Measurements from ENCODE around the gene LCN2. TPM values are rescaled to one million over a fixed set of nuclear protein-coding genes. Genes with fewer than 3 reads are reported as not detected.

Gene LCN2
- total and polyA plus RNA-seq, 9 of the 15 experiments (the other 6 are each of a cell fraction or from before 2014, with no cell fraction given): 0.10 to 1.2 (median 0.44) TPM; not detected in 1

GRCh38 chr9:128159784-128160602 is 10.7 kb downstream of the LCN2 start, which contains the start of gene BBLN (continued):
- TF ChIP-seq CREB1 (IDR thresholded peaks at IDR 0.05) (peak; percentile 98), CREB1 (CRISPR knock-in tag; IDR thresholded peaks at IDR 0.05) (no peak), SMARCC2 (IDR thresholded peaks at IDR 0.05; ENCODE audit: low read depth) (peak; percentile 54; the same call in 1 of the 2 replicates), PML (IDR thresholded peaks at IDR 0.05; ENCODE audit: low read length) (peak; percentile 83), TAL1 (IDR thresholded peaks at IDR 0.05) (no peak), SREBF2 (CRISPR knock-in tag; IDR thresholded peaks at IDR 0.05) (no peak), POLR2A (conservative IDR thresholded peaks at IDR 0.05) (peak; percentile 97), ZFP30 (CRISPR knock-in tag; IDR thresholded peaks at IDR 0.05; ENCODE audit: borderline replicate concordance) (no peak), U2AF1 (optimal IDR thresholded peaks at IDR 0.05; ENCODE audit: low read depth, low read length) (no peak), FOXK2 (conservative IDR thresholded peaks at IDR 0.05 in 1 of 2, IDR thresholded peaks at IDR 0.05 in 1 of 2; ENCODE audit: low read depth in 2 of 2) (no peak), ZBTB2 (IDR thresholded peaks at IDR 0.05) (peak; percentile 81; the same call in 1 of the 2 replicates), CREB3 (tag; conservative IDR thresholded peaks at IDR 0.05; ENCODE audit: low read depth) (no peak), ZBTB5 (IDR thresholded peaks at IDR 0.05) (no peak), TGIF2 (CRISPR knock-in tag; IDR thresholded peaks at IDR 0.05) (no peak), EHMT2 (IDR thresholded peaks at IDR 0.05) (no peak), NFIX (CRISPR knock-in tag; IDR thresholded peaks at IDR 0.05; ENCODE audit: low read depth) (no peak), E2F5 (CRISPR knock-in tag; IDR thresholded peaks at IDR 0.05) (no peak), HNRNPUL1 (IDR thresholded peaks at IDR 0.05; ENCODE audit: low read length) (no peak), ZBTB8A (IDR thresholded peaks at IDR 0.05; ENCODE audit: partially characterized antibody) (no peak), POLR3G (IDR thresholded peaks at IDR 0.05; ENCODE audit: extremely low read depth, insufficient read length, insufficient replicate concordance) (no peak), DIDO1 (tag; IDR thresholded peaks at IDR 0.05; ENCODE audit: low read depth) (peak; percentile 42; the same call in 1 of the 2 replicates), ZSCAN29 (IDR thresholded peaks at IDR 0.05) (peak; percentile 62; the same call in 1 of the 2 replicates), ZNF134 (CRISPR knock-in tag; conservative IDR thresholded peaks at IDR 0.05) (no peak), POLR2H (tag; IDR thresholded peaks at IDR 0.05; ENCODE audit: low read depth) (no peak), TCFL5 (CRISPR knock-in tag; conservative IDR thresholded peaks at IDR 0.05) (peak; percentile 70)
